Upper lobe of right lung (tissue), 1 donor: ENCODE data around the gene CDON. TPM values are rescaled to one million over a fixed set of nuclear protein-coding genes. Genes with fewer than 3 reads are reported as not detected.

Experiments used
- ATAC-seq: fragments of 200-7000 bp; cut with Tn5 transposase; one replicate; pipeline ENCODE4 v1.9.1; 2020; ENCODE audit warnings: mild to moderate bottlenecking, moderate library complexity
- DNase-seq: peaks from one replicate; pipeline ENCODE4 v3.0.0-alpha.2; 2020
- H3K27ac ChIP-seq: fragments of 200-600 bp; one replicate; pipeline ENCODE4 v1.8.0; 2022
- H3K27me3 ChIP-seq: fragments of 200-600 bp; one replicate; pipeline ENCODE4 v1.8.0; 2022; ENCODE audit warnings: mild to moderate bottlenecking
- H3K36me3 ChIP-seq: fragments of 200-600 bp; one replicate; pipeline ENCODE4 v1.8.0; 2022
- H3K4me1 ChIP-seq: fragments of 200-600 bp; one replicate; pipeline ENCODE4 v1.8.0; 2022
- H3K4me3 ChIP-seq: fragments of 200-600 bp; one replicate; pipeline ENCODE4 v1.8.0; 2022; ENCODE audit warnings: mild to moderate bottlenecking
- H3K9me3 ChIP-seq: fragments of 200-600 bp; one replicate; pipeline ENCODE4 v1.8.0; 2022
- CTCF ChIP-seq: fragments of 200-600 bp; IDR thresholded peaks from one replicate; pipeline ENCODE4 v1.8.0; 2022; ENCODE audit warnings: antibody characterized with exemption
- intact Hi-C: fragments of 100-400 bp; cut with DNase I; formaldehyde crosslinking; loops from one replicate; pipeline ENCODE4 v1.11.0; 2022
- total RNA-seq: library from RNA; stranded (reverse); fragmentation: NEBNext Ultra II Directional; extraction: Animal tissue kit (Norgen Biotek cat#: 25700); gene quantifications from one replicate; pipeline ENCODE4 v1.2.1, GENCODE V29; 2021
- donor health status: DM: no; HTN: yes; CAD: no; lungs with severe emphysema.

The CDON gene
- total RNA-seq, 1 donor from 2014 or later: 13.3 TPM

- intact Hi-C loops: no loop called here
- H3K4me3 ChIP-seq: no peak overlapping the region
- no peak for TF ChIP-seq CTCF
- H3K27me3 ChIP-seq: no peaks in the 10 kb centered on the region
- no peaks in the 10 kb centered on the region for H3K9me3 ChIP-seq
- DNase-seq: no peak
- H3K36me3 ChIP-seq: no peaks in the 10 kb centered on the region
- H3K27ac ChIP-seq: no peak overlapping the region
- H3K4me1 ChIP-seq: no peaks in the 10 kb centered on the region
- ATAC-seq: no peak
These were observed 42.5 kb upstream of the CDON start for GRCh38 chr11:126105022-126105747.

DNA sequence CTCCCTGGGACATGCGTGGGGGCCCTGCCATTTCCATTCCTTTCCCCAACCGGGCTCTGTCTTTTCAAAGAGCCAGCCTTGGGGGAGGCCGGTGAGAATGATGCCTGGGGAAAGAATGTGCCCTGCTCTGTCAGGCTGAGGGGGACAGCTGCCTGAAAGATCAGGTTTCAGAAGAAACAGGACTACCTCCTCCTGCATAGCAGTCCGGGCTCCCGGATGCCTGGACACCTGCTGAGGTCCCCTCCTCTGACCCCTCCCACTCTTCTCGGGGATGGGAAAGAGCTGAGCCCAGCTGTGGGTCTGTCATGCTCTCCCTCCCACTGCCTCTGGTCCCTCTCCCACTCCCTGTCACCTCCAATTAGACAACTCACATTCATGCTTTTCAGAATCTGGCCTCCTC is 41.8 kb upstream of the CDON start:
- no peak overlapping the region for H3K4me3 ChIP-seq
- no peak for ATAC-seq
- intact Hi-C loops: no loop called here
- no peak for TF ChIP-seq CTCF
- H3K4me1 ChIP-seq: no peaks in the 10 kb centered on the region
- DNase-seq: no peak
- no peaks in the 10 kb centered on the region for H3K9me3 ChIP-seq
- no peaks in the 10 kb centered on the region for H3K27me3 ChIP-seq
- no peak overlapping the region for H3K27ac ChIP-seq
- no peaks in the 10 kb centered on the region for H3K36me3 ChIP-seq

GRCh38 chr11:126103150-126103549 is 40.5 kb upstream of the CDON start:
- Histone ChIP-seq H3K27me3 (no peaks in the 10 kb centered on the region), H3K9me3 (no peaks in the 10 kb centered on the region), H3K27ac (no peak overlapping the region), H3K4me3 (no peak overlapping the region), H3K36me3 (no peaks in the 10 kb centered on the region), H3K4me1 (no peaks in the 10 kb centered on the region)
- no peak for ATAC-seq
- intact Hi-C loops: no loop called here
- no peak for DNase-seq
- no peak for TF ChIP-seq CTCF

- no peak for TF ChIP-seq CTCF
- H3K4me1 ChIP-seq: no peaks in the 10 kb centered on the region
- H3K27me3 ChIP-seq: no peaks in the 10 kb centered on the region
- ATAC-seq (peak; percentile 84), DNase-seq (peak; percentile 88)
- H3K9me3 ChIP-seq: no peaks in the 10 kb centered on the region
- intact Hi-C loops: no loop called here
- no peak overlapping the region for H3K4me3 ChIP-seq
- peak overlapping the region; percentile 56 for H3K27ac ChIP-seq
- no peaks in the 10 kb centered on the region for H3K36me3 ChIP-seq
These were observed 39.8 kb upstream of the CDON start for GRCh38 chr11:126102436-126102981.

DNA sequence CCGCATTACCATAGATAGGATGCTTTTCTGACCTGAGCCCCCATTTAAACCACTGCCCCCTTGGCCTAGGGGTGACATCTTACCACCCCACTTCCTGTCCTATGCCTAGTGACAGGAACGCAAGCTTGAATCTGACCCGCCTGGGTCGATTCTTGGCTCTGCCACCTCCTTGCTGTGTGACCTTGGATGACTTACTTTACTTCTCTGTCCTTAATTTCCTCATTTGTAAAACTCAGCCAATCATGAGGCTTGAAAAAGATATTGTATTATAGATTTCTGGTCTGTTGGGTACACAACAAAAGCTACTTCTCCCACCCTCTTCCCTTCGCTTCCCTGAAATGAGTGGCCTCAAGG is 39.2 kb upstream of the CDON start:
- ATAC-seq (no peak), DNase-seq (no peak)
- no peaks in the 10 kb centered on the region for H3K4me1 ChIP-seq
- H3K4me3 ChIP-seq: no peak overlapping the region
- peak overlapping the region; percentile 56 for H3K27ac ChIP-seq
- no peaks in the 10 kb centered on the region for H3K27me3 ChIP-seq
- H3K36me3 ChIP-seq: no peaks in the 10 kb centered on the region
- no peaks in the 10 kb centered on the region for H3K9me3 ChIP-seq
- intact Hi-C loops: no loop called here
- TF ChIP-seq CTCF: no peak
